Measurements from ENCODE around the gene GSG1.
"Not testable (repeated sequence)": the region's sequence is repeated elsewhere in the genome, so short reads cannot be mapped to it uniquely, and the experiment has no call there.

Gene GSG1

DNA sequence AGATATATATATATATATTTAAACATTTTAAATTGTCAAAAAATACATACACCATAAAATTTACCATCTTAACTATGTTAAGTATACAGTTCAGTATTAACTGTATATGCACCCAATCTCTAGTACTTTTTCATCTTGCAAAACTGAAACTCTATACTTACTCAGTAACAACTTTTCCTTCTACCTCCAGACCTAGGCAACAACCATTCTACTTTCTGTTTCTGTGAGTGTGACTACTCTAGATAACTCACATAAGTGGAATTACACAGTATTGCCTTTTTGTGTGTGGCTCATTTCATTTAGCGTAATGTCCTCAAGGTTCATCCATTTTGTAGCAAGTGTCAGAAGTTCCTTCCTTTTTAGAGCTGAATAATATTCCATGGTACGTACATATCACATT, 51.0 kb downstream of the GSG1 start:
- no peak for FAIRE-seq

GRCh38 chr12:13049816-13050215, 53.7 kb downstream of the GSG1 start:
- no peak for FAIRE-seq

DNA sequence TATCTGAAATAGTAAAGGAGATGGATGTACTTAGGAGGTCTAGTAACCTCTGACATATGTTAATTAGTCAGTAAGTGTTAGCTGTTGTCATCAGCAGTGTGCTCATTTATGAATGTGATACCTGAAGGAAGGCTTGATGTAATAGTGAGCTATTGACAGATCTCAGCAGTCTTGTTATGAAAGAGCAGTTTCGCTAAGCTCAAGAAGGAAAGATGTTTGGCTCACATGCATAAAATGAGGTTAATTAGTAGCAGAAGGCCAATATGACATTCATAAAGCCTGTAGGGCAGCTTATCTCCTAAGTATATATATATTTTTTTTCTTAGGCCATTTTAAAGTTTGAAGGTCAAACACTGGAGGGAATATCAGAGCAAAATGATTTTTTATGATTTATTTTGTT, 56.5 kb downstream of the GSG1 start:
- no peak for FAIRE-seq

- FAIRE-seq: no peak
These were observed 57.7 kb downstream of the GSG1 start for GRCh38 chr12:13045816-13046215.

- no peak for FAIRE-seq
These were observed 58.6 kb downstream of the GSG1 start for GRCh38 chr12:13044906-13045299.

- FAIRE-seq: no peak
These were observed 59.2 kb downstream of the GSG1 start, which contains the start of gene FAM234B for GRCh38 chr12:13044002-13044905. TSS of gene FAM234B (plus strand) at chr12:13044381. CDS start at chr12:13044404, 23 bp downstream.

DNA sequence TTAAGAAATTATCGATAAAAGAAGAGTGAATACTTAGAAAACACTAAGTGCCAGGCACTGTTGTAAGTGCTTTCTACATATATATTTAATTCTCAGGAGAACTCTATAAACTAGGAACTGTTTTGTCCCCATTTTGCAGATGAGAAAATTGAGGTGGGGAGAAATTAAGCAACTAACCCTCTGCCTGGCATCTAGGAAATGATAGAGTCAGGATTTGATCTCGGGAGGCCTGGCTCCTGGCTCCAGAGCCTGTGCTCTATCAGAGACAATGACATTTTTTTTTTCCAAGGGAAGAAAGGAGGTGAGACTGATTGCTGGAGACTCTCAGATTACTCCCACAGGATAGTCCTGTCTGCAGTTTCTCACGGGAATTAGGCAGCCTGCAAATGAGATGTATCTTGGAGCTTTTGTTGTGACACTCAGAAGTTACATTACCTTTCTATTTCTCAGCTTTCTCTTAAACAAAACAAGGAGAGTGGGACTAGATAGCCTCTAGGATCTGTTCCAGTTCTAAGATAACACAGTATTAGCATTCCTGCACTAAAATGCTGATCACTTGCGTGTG, 60.7 kb downstream of the GSG1 start:
- FAIRE-seq: no peak

- FAIRE-seq: no peak
These were observed 62.2 kb downstream of the GSG1 start for GRCh38 chr12:13041224-13041623.

- FAIRE-seq: no peak
These were observed 64.0 kb downstream of the GSG1 start for GRCh38 chr12:13039328-13039956.

DNA sequence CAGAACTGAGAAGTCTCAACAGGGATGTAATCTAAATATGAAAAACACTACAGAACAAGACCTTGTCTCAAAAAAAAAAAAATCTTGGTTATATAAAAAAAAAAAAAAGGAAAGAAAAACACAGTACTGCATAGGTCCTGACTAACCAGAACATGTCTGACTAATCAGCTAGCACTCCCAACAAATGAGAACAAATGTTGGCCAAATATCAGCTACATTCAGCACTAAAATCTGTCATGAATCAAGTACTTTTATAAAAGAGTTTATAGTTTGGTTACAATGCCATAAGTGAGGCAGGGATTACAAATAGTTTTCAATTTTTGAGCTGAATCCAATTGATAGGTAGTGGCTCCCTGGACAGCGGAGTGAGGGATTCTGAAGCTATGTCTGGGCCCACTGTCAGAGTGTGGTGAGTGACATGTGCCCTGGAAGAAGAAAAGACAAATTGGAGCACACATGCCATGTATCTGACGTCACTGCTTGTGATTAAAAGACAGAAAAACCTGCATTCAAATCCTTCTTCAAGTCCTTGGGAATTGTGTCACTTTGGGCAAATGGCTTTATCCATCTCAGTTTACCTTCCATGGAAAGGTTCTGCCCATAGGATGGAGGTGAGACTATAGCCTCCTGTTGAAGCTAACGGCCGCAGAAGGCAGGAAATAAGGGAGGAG, 64.8 kb downstream of the GSG1 start:
- FAIRE-seq: no peak

DNA sequence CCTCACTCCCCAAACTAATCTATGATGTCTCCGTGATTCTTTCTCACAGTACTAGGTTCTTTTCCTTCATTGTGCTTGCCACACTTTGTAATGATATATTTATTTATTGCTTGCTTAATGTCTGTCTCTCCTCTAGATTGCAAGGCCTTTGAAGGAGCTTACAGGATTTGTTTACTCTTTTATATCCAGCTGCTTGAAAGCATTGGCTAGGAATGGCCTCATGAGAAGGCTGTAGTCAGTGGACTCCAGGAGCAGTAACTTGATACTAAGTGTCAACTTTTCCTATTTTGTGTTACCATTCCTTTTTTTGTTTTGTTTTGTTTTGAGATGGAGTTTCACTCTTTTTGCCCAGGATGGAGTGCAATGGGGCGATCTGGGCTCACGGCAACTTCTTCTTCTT, 66.6 kb downstream of the GSG1 start:
- FAIRE-seq: no peak

GRCh38 chr12:13035335-13035734, 68.1 kb downstream of the GSG1 start:
- FAIRE-seq: not testable (repeated sequence)
